ENCODE measurements around the gene GANC. TPM values are rescaled to one million over a fixed set of nuclear protein-coding genes. Genes with fewer than 3 reads are reported as not detected.

The GANC gene
- total RNA-seq, 1 experiment from 2014 or later: 15.8 TPM

DNA sequence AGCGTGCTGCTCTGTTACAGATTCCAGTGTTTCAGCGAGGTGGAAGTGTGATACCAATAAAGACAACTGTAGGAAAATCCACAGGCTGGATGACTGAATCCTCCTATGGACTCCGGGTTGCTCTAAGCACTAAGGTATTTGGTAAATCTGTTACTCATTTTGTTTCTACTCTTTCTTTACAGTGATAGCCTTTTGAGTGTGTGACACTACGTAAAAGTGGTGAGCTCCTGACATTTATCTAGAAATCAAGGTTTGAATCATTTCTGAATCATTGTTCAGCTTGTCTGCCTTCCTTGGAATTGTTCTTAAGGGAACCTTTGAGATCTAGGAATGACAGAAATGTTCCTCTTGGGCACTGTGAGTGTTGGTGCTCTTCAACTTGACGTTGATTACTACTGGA is 75.1 kb downstream of the GANC start:
- Histone ChIP-seq H3K27ac (ENCODE audit: insufficient read length, low read depth, low read length) (no peak overlapping the region), H3K9ac (ENCODE audit: extremely low read depth, insufficient read length, low read length) (no peak overlapping the region), H3K27me3 (ENCODE audit: insufficient read depth, low read length) (no peaks in the 10 kb centered on the region), H2BK15ac (ENCODE audit: low read depth, low read length) (no peak overlapping the region), H3K79me1 (ENCODE audit: insufficient read depth, low read depth, low read length, poor library complexity, severe bottlenecking) (no peaks in the 10 kb centered on the region), H3K4ac (ENCODE audit: low read depth, low read length) (no peak overlapping the region), H2AFZ (ENCODE audit: low read length) (no peak overlapping the region), H4K5ac (ENCODE audit: insufficient read length, low read depth, low read length) (no peak overlapping the region), H3K23me2 (ENCODE audit: insufficient read length, low read depth, low read length, poor library complexity, severe bottlenecking) (no peaks in the 10 kb centered on the region), H2BK12ac (ENCODE audit: insufficient read length, low read depth, low read length) (no peak overlapping the region), H3K14ac (ENCODE audit: insufficient read depth, low read length) (no peak overlapping the region), H3K4me2 (ENCODE audit: insufficient read depth, insufficient read length, low read length) (no peak overlapping the region), H2AK5ac (ENCODE audit: insufficient read length, low read length) (no peak overlapping the region), H4K20me1 (ENCODE audit: control insufficient read depth, insufficient read depth, insufficient read length) (no peaks in the 10 kb centered on the region), H4K91ac (ENCODE audit: insufficient read length, low read depth, low read length) (no peak overlapping the region), H2BK120ac (ENCODE audit: low read depth, low read length, poor library complexity, severe bottlenecking) (no peak overlapping the region), H2BK5ac (ENCODE audit: insufficient read length, low read length) (no peak overlapping the region), H3K9me3 (ENCODE audit: control insufficient read depth, low read depth, low read length) (no peaks in the 10 kb centered on the region), H3K56ac (ENCODE audit: insufficient read length, low read depth, low read length) (no peak overlapping the region), H3K18ac (ENCODE audit: insufficient read length, low read depth, low read length) (no peak overlapping the region), H3T11ph (ENCODE audit: low read length) (no peak overlapping the region), H3K4me1 (ENCODE audit: insufficient read depth, low read length) (no peaks in the 10 kb centered on the region), H3K23ac (ENCODE audit: insufficient read length, low read depth, low read length) (no peak overlapping the region), H4K8ac (replicated peaks; ENCODE audit: insufficient read length, low read depth, low read length) (no peak overlapping the region), H2BK20ac (ENCODE audit: low read depth, low read length, poor library complexity, severe bottlenecking) (no peak overlapping the region), H3K79me2 (ENCODE audit: insufficient read depth, low read length) (no peaks in the 10 kb centered on the region)
- H3K36me3 Mint-ChIP-seq (ENCODE audit: insufficient read depth in 1 of 3, low read depth in 3 of 3): peaks cover 0 to 5% (median 0%) of the 10 kb centered on the region in 3 experiments; a peak in 2 of 7 replicates
- TF ChIP-seq, protein P1, sequence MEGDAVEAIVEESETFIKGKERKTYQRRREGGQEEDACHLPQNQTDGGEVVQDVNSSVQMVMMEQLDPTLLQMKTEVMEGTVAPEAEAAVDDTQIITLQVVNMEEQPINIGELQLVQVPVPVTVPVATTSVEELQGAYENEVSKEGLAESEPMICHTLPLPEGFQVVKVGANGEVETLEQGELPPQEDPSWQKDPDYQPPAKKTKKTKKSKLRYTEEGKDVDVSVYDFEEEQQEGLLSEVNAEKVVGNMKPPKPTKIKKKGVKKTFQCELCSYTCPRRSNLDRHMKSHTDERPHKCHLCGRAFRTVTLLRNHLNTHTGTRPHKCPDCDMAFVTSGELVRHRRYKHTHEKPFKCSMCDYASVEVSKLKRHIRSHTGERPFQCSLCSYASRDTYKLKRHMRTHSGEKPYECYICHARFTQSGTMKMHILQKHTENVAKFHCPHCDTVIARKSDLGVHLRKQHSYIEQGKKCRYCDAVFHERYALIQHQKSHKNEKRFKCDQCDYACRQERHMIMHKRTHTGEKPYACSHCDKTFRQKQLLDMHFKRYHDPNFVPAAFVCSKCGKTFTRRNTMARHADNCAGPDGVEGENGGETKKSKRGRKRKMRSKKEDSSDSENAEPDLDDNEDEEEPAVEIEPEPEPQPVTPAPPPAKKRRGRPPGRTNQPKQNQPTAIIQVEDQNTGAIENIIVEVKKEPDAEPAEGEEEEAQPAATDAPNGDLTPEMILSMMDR (conservative IDR thresholded peaks at IDR 0.05): no peak
- H3K27me3 Mint-ChIP-seq (ENCODE audit: low read depth): no peaks in the 10 kb centered on the region; the same call in 1 of the 2 replicates
- no peak overlapping the region for H3K4me3 Mint-ChIP-seq
- H3K4me1 Mint-ChIP-seq: no peaks in the 10 kb centered on the region
- DNase-seq: no peak
- no CpG with 5 or more reads among the region's 5 CpGs for WGBS (ENCODE audit: extremely low coverage, insufficient read length, low lambda C conversion rate)
- no peaks in the 10 kb centered on the region for H3K9me3 Mint-ChIP-seq
- 0 out of 7 replicates have a peak overlapping the region, but pooled peaks of 1 of the 3 experiments have one; percentile 40 for H3K27ac Mint-ChIP-seq
